Endothelial cell of umbilical vein (primary cell): Measurements from ENCODE around the gene ZC3H6. TPM values are rescaled to one million over a fixed set of nuclear protein-coding genes. Genes with fewer than 3 reads are reported as not detected.

Experiments used
- BruUV-seq: library from RNA; stranded (reverse); fragments of 400-500 nt; replicated peaks from 2 replicates; lab custom pipeline; 2021; lab: Mats Ljungman, UMichigan
- CTCF ChIA-PET: fragments of 300-600, 350-600 bp; sonication (Branson Sonifier 250); formaldehyde crosslinking; loops from one replicate; lab custom pipeline; 2021; ENCODE audit warnings: antibody characterized with exemption, inconsistent platforms; lab: Charles Lee
- POLR2A ChIA-PET: fragments of 300-600, 350-600 bp; sonication (Branson Sonifier 250); formaldehyde crosslinking; loops from one replicate; lab custom pipeline; 2021; ENCODE audit warnings: antibody characterized with exemption, inconsistent platforms; lab: Charles Lee
- DNase-seq: peaks from one replicate; pipeline ENCODE4 v3.0.0-alpha.2; 2011; ENCODE audit warnings: low read depth, low spot score
- FAIRE-seq: peaks from 2 replicates; lab custom pipeline; 2011; peaks lifted over from hg19 to GRCh38; lab: Jason Lieb, UNC
- H2AFZ ChIP-seq: 2 replicates; pipeline ENCODE4 v1.6.0; 2012; ENCODE audit warnings: low read depth, low read length, control low read depth, inconsistent platforms
- H3K27ac ChIP-seq: 2 replicates; pipeline ENCODE4 v1.5.1; 2011; ENCODE audit warnings: low read depth, mild to moderate bottlenecking, control low read depth, low read length, moderate library complexity; ENCODE audit not compliant: insufficient read depth
- H3K27me3 ChIP-seq, 2 experiments: 2 replicates each; pipeline versions ENCODE4 v1.6.0 to v1.6.1; 2011; ENCODE audit warnings: low read length in 2 of 2, mixed read lengths in 1 of 2; ENCODE audit not compliant: control insufficient read depth in 2 of 2, insufficient read depth in 2 of 2
- H3K36me3 ChIP-seq, 2 experiments: 2 replicates in 1 of 2; 3 replicates in 1 of 2; pipeline ENCODE4 v1.5.1; 2011; ENCODE audit warnings: low read length in 2 of 2, mild to moderate bottlenecking in 1 of 2, moderate library complexity in 1 of 2; ENCODE audit not compliant: control insufficient read depth in 2 of 2, insufficient read depth in 2 of 2; ENCODE audit errors: extremely low read depth in 1 of 2
- H3K4me1 ChIP-seq: 3 replicates; pipeline ENCODE4 v1.5.1; 2011; ENCODE audit warnings: mild to moderate bottlenecking, low read length; ENCODE audit not compliant: control insufficient read depth, insufficient read depth; ENCODE audit errors: extremely low read depth
- H3K4me2 ChIP-seq: 2 replicates; pipeline ENCODE4 v1.6.1; 2011; ENCODE audit warnings: low read length, control low read depth, mixed read lengths; ENCODE audit not compliant: insufficient read depth
- H3K4me3 ChIP-seq, 3 experiments: fragments of 200-600 bp in 1 of 3; sonication (generic), shearing (Covaris generic) in 1 of 3; replicated peaks in 1 of 3; 2 replicates each; pipeline ENCODE4 v1.5.1; 2011 to 2016; ENCODE audit warnings: control low read depth in 3 of 3, low read length in 3 of 3, mild to moderate bottlenecking in 2 of 3, inconsistent platforms in 1 of 3, low read depth in 1 of 3, moderate library complexity in 1 of 3; ENCODE audit not compliant: insufficient read depth in 1 of 3
- H3K79me2 ChIP-seq: 2 replicates; pipeline ENCODE4 v1.6.0; 2012; ENCODE audit warnings: low read length, inconsistent platforms; ENCODE audit not compliant: control insufficient read depth, insufficient read depth
- H3K9ac ChIP-seq: replicated peaks from 2 replicates; pipeline ENCODE3; 2011; ENCODE audit warnings: low read length, control low read depth; ENCODE audit not compliant: insufficient read depth; ENCODE audit errors: extremely low read depth
- H3K9me1 ChIP-seq: replicated peaks from 3 replicates; pipeline ENCODE4 v1.6.0; 2011; ENCODE audit warnings: mild to moderate bottlenecking, low read length; ENCODE audit not compliant: control insufficient read depth, insufficient read depth; ENCODE audit errors: extremely low read depth
- H3K9me3 ChIP-seq: replicated peaks from 2 replicates; pipeline ENCODE4 v1.5.1; 2012; ENCODE audit warnings: low read length, inconsistent platforms; ENCODE audit not compliant: control insufficient read depth, insufficient read depth
- H4K20me1 ChIP-seq: replicated peaks from 2 replicates; pipeline ENCODE3; 2011; ENCODE audit warnings: mild to moderate bottlenecking, low read length; ENCODE audit not compliant: control insufficient read depth, insufficient read depth; ENCODE audit errors: extremely low read depth
- EZH2 ChIP-seq: IDR thresholded peaks from 2 replicates; pipeline ENCODE4 v1.6.1; 2012; ENCODE audit warnings: borderline replicate concordance, low read depth, mild to moderate bottlenecking, moderate library complexity, low read length, inconsistent platforms; ENCODE audit not compliant: severe bottlenecking
- FOS ChIP-seq: IDR thresholded peaks from 2 replicates; pipeline ENCODE4 v1.6.1; 2011; ENCODE audit warnings: mild to moderate bottlenecking, low read length, moderate library complexity, borderline replicate concordance; ENCODE audit not compliant: insufficient read depth
- GATA2 ChIP-seq: IDR thresholded peaks from 2 replicates; pipeline ENCODE4 v1.7.0; 2011; ENCODE audit warnings: low read depth, mild to moderate bottlenecking, moderate library complexity, mixed read lengths, low read length; ENCODE audit not compliant: insufficient read length, insufficient read depth
- JUN ChIP-seq: IDR thresholded peaks from 2 replicates; pipeline ENCODE4 v1.6.1; 2011; ENCODE audit warnings: borderline replicate concordance, low read depth; ENCODE audit not compliant: insufficient read length, insufficient read depth
- MAX ChIP-seq: IDR thresholded peaks from 2 replicates; pipeline ENCODE4 v1.6.1; 2011; ENCODE audit not compliant: insufficient read depth, insufficient read length
- MYC ChIP-seq: IDR thresholded peaks from one replicate; pipeline ENCODE4 v1.6.1; 2011; ENCODE audit warnings: mild to moderate bottlenecking, low read depth, low read length
- POLR2A ChIP-seq: IDR thresholded peaks from 2 replicates; pipeline ENCODE4 v1.6.1; 2012; ENCODE audit warnings: low read depth, mild to moderate bottlenecking, control low read depth, low read length
- POLR2AphosphoS5 ChIP-seq: IDR thresholded peaks from 2 replicates; pipeline ENCODE4 v1.6.1; 2012; ENCODE audit warnings: low read depth, mild to moderate bottlenecking, control low read depth, low read length, moderate library complexity; ENCODE audit not compliant: insufficient read depth
- dilution Hi-C: fragments of 300-500 bp; cut with MboI; formaldehyde crosslinking; loops from one replicate; pipeline ENCODE4 v1.15.0; 2019; ENCODE audit warnings: low sequenced_read_pairs; ENCODE audit not compliant: extremely low pct_ligation_motif_present
- intact Hi-C: fragments of 100-400 bp; cut with micrococcal nuclease; formaldehyde crosslinking; loops from one replicate; pipeline ENCODE4 v1.10.0; 2022
- polyA plus RNA-seq, 4 experiments: library from polyadenylated mRNA; depleted of rRNA in 3 of 4; stranded (reverse) in 3 of 4; unstranded in 1 of 4; fragments of >200 nt; gene quantifications; 2 replicates each; pipeline versions ENCODE4 v1.2.1 to v1.2.3, GENCODE V29; 2011 to 2012; ENCODE audit warnings: missing spikeins in 1 of 4
- total RNA-seq: library from RNA; stranded (reverse); gene quantifications from 2 replicates; pipeline ENCODE4 v1.2.3, GENCODE V29; 2021
- TF ChIP-seq, protein P1 (sequence below), 2 donors: IDR thresholded peaks; 1 replicate in 1 of 2; 2 replicates in 1 of 2; pipeline ENCODE4 v1.5.1; 2011; ENCODE audit warnings: low read length in 2 of 2, mild to moderate bottlenecking in 2 of 2, moderate library complexity in 2 of 2, control low read depth in 1 of 2, inconsistent platforms in 1 of 2, low read depth in 1 of 2; ENCODE audit not compliant: insufficient read depth in 1 of 2; ENCODE audit errors: extremely low read depth in 1 of 2

Gene ZC3H6
- total and polyA plus RNA-seq, 2 donors (not counting 3 experiments of a cell fraction or from before 2014, with no cell fraction given) = 0.46 to 3.0 TPM

DNA sequence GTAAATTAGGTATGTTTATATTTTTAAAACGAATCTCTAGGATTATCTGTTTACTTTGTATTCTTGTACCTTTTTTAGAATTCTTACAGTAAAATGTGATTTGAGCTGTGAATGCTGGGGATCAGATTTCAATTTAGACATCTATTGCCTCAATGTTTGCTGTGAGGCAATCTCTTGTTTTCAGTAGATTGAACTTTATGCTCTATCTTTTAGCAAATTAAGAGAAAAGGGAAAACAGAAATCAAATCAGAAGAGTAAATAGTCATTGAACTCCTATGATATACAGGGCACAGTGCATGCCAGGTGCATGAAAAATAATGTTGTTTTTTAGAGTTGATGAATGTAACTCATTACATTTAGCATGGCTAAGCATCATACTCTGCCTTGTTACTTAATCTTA lies 39.5 kb downstream of the ZC3H6 start:
- BruUV-seq = no TSS peak
- H3K9ac ChIP-seq = no peak overlapping the region
- CTCF ChIA-PET = no interaction called here
- intact Hi-C loops (no loop called here), dilution Hi-C loops (no loop called here)
- TF ChIP-seq JUN = no peak
- TF ChIP-seq FOS = no peak
- no peak for TF ChIP-seq POLR2AphosphoS5
- no peak for TF ChIP-seq EZH2
- TF ChIP-seq, protein P1, sequence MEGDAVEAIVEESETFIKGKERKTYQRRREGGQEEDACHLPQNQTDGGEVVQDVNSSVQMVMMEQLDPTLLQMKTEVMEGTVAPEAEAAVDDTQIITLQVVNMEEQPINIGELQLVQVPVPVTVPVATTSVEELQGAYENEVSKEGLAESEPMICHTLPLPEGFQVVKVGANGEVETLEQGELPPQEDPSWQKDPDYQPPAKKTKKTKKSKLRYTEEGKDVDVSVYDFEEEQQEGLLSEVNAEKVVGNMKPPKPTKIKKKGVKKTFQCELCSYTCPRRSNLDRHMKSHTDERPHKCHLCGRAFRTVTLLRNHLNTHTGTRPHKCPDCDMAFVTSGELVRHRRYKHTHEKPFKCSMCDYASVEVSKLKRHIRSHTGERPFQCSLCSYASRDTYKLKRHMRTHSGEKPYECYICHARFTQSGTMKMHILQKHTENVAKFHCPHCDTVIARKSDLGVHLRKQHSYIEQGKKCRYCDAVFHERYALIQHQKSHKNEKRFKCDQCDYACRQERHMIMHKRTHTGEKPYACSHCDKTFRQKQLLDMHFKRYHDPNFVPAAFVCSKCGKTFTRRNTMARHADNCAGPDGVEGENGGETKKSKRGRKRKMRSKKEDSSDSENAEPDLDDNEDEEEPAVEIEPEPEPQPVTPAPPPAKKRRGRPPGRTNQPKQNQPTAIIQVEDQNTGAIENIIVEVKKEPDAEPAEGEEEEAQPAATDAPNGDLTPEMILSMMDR (IDR thresholded peaks at IDR 0.05; ENCODE audit: extremely low read depth in 1 of 2, insufficient read depth in 1 of 2, low read depth in 1 of 2, low read length in 2 of 2) = no peak
- TF ChIP-seq MYC = no peak
- TF ChIP-seq POLR2A = no peak
- TF ChIP-seq GATA2 = no peak
- TF ChIP-seq MAX = no peak
- H3K27ac ChIP-seq = no peak overlapping the region
- POLR2A ChIA-PET = no interaction called here
- H3K27me3 ChIP-seq = no peaks in the 10 kb centered on the region
- no peaks in the 10 kb centered on the region for H4K20me1 ChIP-seq
- DNase-seq = no peak
- H3K79me2 ChIP-seq = no peaks in the 10 kb centered on the region
- no peak overlapping the region for H3K4me3 ChIP-seq
- FAIRE-seq = no peak
- H3K4me2 ChIP-seq = no peak overlapping the region
- H2AFZ ChIP-seq = no peak overlapping the region
- H3K9me3 ChIP-seq = no peaks in the 10 kb centered on the region
- H3K36me3 ChIP-seq = no peaks in the 10 kb centered on the region
- H3K9me1 ChIP-seq = no peaks in the 10 kb centered on the region
- peaks cover 19% of the 10 kb centered on the region for H3K4me1 ChIP-seq
